ENCODE data around the gene GET4. TPM values are rescaled to one million over a fixed set of nuclear protein-coding genes. Genes with fewer than 3 reads are reported as not detected.
"Not testable (repeated sequence)": the region's sequence is repeated elsewhere in the genome, so short reads cannot be mapped to it uniquely, and the experiment has no call there.

GET4 gene
- polyA plus RNA-seq, 4 donors, result 21.3 to 68.0 (median 32.4) TPM

DNA sequence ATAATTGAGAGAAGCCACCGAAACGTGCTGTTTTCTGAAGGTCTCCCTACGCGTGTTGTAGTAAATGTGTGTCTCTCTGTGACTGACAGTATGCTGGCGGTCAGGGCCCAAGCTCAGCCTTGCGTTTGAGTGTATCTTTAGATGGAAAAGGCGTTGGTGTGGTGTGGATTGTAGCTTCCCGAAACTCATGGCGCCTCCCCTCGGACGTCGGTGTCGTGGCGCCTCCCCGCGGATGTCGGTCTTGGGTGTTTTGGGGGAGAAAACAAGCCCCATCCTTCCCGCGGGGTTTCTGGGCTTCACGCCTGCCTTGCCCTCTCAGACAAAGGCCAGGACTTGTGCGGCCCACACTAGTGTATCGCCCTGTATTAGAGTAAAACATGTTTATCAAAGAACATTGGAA is 31.3 kb upstream of the GET4 start:
- no peak for DNase-seq (ENCODE audit: low read depth in 4 of 4, low spot score in 3 of 4)

DNA sequence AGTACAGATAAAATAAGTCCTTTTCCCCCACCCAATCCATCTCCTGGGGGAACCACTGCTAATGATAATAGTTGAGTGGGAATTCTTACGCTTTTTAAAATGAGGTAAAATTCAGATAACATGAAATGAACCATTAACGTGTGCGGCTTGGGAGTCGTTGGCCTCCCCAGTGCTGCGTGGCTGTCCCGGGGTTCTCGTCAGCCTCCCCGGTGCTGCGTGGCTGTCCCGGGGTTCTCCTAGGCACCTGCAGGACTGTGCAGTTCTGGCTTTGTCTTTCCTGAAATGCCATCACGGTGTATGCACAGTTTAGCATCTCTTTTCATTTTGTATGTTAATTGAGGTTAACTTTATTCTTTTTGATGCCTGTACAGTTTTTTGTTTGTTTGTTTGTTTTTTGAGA is 30.6 kb upstream of the GET4 start:
- no peak for DNase-seq (ENCODE audit: low read depth in 4 of 4, low spot score in 3 of 4)

DNA sequence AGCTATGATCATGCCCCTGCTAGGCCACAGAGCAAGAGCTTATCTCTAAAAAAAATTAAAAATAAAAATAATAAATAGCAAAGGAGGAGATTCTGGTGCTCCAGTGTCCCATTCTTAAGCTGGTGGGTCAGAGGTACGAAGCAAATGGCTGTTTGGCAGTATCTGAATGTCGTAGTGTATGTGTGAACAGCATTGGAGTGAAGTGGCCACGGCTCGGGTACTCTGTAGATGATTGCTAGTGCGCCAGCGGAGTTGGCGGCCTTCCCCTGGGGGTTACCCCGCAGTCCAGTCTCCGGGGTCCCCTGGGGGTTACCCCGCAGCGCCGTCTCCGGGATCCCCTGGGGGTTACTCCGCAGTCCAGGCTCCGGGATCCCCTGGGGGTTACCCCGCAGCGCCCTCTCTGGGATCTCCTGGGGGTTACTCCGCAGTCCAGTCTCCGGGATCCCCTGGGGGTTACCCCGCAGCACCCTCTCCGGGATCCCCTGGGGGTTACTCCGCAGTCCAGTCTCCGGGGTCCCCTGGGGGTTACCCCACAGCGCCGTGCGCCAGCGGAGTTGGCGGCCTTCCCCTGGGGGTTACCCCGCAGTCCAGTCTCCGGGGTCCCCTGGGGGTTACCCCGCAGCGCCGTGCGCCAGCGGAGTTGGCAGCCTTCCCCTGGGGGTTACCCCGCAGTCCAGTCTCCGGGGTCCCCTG is 29.2 kb upstream of the GET4 start:
- DNase-seq (ENCODE audit: low read depth in 4 of 4, low spot score in 3 of 4), result not testable (repeated sequence)

DNA sequence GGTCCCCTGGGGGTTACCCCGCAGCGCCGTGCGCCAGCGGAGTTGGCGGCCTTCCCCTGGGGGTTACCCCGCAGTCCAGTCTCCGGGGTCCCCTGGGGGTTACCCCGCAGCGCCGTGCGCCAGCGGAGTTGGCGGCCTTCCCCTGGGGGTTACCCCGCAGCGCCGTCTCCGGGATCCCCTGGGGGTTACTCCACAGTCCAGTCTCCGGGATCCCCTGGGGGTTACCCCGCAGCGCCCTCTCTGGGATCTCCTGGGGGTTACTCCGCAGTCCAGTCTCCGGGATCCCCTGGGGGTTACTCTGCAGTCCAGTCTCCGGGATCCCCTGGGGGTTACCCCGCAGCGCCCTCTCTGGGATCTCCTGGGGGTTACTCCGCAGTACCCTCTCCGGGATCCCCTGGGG is 28.6 kb upstream of the GET4 start:
- not testable (repeated sequence) for DNase-seq (ENCODE audit: low read depth in 4 of 4, low spot score in 3 of 4)

DNA sequence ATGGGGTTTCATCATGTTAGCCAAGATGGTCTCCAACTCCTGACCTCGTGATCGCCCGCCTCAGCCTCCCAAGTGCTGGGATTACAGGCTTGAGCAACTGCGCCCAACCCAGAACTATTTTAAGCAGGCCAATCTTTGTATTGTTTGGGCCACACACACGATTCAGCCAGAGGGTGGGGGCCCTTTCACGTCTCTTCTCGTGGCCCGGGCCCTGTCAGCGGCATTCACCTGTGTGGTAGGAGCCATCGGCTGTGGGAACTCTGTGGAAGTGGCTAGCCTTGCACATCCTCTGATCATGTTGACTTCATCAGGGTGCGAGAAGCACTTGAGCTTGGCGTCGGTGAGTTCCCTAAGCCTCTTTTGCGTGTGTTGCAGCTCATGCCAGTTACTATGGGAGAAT is 27.2 kb upstream of the GET4 start:
- no peak for DNase-seq (ENCODE audit: low read depth in 4 of 4, low spot score in 3 of 4)

DNA sequence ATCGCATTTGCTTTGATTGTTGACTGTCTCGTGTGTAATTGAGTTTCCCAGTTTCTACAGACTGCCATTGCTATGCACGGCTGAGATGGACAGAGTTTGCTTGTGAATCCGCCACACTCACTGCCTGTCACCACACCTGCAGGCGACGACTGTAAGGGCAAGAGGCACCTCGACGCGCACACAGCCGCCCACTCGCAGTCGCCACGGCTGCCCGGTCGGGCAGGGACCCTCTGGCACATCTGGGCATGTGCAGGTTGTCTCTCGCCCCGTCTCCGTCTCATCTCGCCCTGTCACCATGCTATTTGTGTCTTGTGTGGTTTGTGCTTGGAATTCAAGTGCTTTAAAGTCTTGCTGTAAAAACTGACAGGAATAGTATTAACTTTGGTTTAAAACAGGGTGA is 26.6 kb upstream of the GET4 start:
- no peak for DNase-seq (ENCODE audit: low read depth in 4 of 4, low spot score in 3 of 4)

DNA sequence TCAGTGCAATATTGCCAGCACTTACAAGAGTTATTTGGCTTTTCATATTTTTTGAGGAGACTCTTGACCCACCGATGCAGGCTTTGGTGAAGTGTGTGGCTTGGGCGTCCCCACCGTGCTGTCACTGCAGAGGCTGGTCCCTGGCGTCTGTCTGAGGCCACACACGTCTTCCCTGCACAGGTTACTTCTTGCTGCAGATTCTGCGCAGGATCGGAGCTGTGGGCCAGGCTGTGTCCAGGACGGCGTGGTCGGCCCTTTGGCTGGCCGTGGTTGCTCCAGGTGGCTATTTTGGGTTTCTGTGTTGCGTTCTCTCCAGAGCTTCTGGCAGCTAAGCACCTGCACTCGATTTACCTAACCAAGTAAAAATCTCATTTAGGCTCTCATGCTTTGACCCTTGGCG is 25.1 kb upstream of the GET4 start:
- no peak for DNase-seq (ENCODE audit: low read depth in 4 of 4, low spot score in 3 of 4)

DNA sequence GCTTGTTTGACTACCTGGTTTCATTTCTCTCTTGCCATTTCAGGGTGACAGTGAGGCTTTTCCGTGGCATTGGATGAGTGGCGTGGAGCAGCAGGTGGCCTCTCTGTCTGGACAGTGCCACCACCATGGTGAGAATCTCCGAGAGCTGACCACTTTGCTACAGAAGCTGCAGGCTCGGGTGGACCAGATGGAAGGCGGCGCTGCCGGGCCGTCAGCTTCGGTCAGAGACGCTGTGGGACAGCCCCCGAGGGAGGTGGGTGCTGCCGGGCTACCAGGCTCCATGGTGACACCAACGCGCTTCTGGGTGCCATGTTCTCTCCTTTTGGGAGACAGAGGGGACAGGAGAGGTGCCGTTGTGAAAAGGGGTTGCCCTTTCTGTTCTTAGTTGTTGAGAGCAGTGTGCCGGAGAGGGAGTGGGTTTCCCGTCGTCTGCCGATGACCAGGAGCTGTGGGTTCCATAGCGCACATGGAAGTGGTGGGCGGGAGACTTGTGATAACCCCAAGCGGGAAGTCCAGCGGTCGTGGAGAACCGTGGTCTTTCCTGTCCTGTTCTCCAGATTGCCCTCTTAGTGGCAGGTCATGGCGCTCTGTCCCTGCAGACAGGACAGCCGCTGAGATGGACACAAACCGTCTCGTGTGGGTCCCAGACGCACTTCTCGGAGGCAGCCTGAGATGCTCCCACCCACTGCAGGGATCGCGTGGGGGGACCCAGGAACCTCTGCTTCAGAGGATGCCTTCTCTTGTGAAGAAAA is 22.8 kb upstream of the GET4 start:
- no peak for DNase-seq (ENCODE audit: low read depth in 4 of 4, low spot score in 3 of 4)

DNA sequence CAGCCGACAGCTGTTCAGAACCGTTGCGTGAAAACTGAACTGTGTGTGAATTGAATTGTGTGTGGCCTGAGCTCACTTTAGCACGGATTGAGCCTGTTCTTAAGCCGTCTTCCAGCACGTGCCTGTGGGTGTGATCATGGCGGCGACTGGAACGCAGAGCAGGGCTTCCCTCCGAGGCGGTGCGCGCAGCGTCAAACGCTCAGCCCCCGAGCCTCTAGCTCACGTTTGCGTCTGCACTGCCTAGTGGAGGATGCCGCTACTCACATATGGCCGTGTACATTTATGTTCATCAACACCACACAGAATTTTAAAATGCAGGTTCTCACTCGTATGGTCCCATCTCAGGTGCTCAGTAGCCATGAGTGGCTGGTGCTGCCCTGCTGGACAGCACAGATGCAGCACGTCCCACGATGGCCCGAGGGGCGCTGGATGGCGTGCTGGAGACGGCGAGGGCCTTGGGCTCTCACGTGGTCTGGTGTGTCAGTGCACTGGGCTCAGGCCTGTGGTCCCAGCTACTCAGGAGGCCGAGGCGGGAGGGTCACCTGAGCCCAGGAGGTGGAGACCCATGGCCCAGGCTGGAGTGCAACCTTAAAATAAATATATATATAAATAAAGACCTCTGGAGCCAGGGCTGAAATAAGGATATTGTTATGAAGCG is 22.1 kb upstream of the GET4 start:
- DNase-seq (ENCODE audit: low read depth in 4 of 4, low spot score in 3 of 4), result no peak

DNA sequence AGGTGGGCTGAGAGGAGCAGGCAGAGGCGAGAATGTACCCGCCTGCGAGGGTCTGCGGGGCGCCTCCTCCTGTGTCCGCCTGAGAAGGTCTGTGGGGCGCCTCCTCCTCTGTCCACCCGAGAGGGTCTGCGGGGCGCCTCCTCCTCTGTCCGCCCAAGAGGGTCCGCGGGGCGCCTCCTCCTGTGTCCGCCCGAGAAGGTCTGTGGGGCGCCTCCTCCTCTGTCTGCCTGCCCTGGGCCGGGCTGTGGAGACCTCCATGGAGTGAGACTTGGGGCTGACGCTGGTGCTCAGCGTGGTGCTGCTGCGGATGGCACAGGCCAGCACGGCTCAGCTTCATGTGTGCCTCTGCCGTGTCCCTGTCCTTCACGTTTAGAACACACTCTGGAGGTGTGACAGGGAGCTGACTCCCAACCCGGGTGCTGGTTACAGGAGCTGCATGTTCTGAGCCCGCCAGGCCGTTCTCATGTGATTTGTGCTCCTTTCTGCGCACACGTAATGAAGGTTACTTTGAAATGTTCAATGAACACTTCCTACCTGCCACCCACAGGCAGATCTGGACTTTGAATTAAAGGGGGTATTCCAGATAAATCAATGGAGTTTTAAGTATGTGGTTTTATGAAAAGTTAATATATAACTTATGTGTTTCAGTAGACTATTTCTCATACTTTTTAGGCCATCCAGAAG is 20.5 kb upstream of the GET4 start:
- DNase-seq (ENCODE audit: low read depth in 4 of 4, low spot score in 3 of 4), result no peak

DNA sequence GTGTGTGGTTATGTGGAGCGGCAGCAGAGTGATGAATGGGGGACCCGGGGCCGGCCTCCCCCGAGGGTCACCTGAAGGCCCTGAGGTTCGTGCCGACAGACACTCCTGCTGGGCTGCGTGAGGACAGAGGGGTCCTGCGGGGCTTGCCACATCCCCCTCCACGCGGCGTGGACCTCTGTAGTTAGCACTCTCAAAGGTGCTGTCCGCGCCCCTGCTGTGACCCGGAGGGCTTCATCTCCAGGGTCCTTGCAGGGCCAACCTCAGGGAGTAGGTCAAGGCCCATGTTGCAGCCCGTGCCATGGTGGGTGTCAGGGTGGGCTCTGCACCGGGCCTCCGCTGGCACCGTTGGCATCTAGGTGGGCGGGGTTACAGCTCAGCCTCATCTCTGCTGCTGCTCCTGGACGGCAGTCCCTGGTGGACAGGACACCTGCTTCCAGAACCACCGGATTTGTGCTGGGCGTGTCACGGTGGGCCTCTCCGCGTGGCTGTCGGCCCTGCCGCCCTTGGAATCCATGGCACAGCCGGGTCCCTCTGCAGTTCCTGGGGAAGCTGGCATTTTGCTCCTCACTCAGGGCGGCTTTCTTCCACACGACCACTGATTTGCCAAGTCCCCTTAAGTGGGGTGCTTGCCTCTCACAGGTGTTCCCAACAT is 19.8 kb upstream of the GET4 start:
- no peak for DNase-seq (ENCODE audit: low read depth in 4 of 4, low spot score in 3 of 4)

DNA sequence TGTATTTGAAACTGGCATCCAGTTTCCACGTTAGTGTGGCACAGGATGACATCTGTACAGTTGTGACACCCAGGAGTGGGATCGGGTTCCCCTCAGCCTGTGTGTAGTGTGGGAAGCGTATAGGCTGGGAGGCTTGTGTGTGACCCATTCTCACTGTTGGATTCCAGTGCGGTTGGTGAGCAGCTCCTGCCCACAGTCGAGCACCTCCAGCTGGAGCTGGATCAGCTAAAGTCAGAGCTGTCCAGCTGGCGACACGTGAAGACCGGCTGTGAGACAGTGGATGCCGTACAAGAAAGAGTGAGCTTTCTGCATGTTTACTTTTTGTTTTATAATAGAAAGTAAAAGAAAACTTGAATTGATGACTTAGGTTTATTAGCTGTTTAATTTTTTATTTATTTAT is 18.7 kb upstream of the GET4 start:
- DNase-seq (ENCODE audit: low read depth in 4 of 4, low spot score in 3 of 4), result no peak

DNA sequence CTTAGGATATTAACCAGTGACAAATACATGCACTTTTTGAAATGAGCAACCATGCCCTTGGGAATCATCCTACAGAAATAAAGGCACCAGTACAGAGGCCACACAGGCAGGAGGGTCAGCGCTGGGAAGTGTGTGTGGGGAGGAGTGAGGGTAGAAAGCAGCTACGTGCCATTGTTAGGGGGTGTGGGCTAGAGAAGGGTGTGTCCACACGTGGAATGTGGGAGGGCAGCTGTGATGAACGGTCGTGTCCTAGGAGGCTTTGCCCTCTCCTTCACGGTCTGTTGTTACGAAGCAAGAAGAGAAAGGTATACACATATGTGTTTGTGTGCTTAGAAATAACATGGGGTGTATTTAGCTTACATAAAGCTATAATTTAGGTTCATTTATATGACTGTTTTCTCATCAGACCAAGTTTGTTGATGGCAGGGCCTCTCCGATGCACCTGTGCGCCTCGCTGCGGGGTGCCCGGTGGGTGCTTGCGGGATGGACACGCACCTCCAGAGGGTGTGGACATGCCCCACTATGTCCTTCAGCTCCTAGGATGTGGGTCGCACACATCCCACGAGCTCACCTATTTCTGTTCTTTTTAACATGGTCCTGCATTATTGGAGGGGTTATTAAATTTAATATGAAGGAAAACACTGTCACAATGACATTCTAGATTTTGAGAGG is 16.9 kb upstream of the GET4 start:
- no peak for DNase-seq (ENCODE audit: low read depth in 4 of 4, low spot score in 3 of 4)

DNA sequence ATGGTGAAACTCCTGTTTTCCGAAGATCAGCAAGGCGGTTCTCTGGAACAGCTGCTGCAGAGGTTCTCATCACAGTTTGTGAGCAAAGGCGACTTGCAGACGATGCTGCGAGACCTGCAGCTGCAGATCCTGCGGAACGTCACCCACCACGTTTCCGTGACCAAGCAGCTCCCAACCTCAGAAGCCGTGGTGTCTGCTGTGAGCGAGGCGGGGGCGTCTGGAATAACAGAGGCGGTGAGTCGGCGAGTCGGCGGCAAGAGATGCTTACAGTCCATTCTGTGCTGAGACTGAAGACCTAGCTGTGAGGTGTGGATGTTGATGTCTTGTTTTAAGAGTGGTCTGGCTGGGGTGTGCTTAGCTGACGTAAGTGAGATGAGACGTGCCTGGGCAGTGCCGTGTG is 16.2 kb upstream of the GET4 start:
- DNase-seq (ENCODE audit: low read depth in 4 of 4, low spot score in 3 of 4), result no peak

DNA sequence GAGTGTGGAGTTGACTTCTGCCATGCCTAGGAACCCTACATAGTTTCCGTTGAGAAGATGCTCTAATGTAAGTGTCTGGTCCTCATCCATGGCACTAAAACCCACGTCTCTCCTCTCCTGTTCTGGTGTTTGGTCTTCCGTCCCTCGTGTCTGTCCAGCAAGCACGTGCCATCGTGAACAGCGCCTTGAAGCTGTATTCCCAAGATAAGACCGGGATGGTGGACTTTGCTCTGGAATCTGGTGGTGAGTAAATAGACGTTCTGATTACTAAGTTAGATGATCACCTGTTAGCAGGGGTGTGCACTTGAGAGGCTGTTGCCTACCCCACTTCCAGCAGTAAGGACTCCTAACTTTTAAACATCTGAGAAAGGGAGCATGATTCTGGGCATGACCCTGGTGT is 15.1 kb upstream of the GET4 start:
- DNase-seq (ENCODE audit: low read depth in 4 of 4, low spot score in 3 of 4), result no peak

DNA sequence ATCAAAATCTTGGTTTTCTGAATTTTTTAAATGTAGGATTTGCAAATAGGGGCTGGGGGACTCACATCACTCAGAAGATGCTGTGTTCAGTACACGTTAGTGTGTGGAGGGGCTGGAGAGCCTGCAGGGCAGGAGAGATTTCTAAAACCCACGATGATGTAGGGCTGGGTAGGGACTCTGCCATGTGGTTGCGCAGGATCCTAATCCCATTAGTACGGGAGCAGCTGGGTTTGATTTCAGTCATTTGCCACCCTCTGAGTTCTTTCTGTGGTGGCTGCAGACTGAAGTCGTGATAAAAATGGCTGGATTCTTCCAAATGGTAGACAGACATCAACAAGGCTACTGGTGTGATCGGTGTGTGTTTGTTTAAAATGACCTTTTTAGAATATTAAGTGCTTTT is 14.2 kb upstream of the GET4 start:
- DNase-seq (ENCODE audit: low read depth in 4 of 4, low spot score in 3 of 4), result no peak

DNA sequence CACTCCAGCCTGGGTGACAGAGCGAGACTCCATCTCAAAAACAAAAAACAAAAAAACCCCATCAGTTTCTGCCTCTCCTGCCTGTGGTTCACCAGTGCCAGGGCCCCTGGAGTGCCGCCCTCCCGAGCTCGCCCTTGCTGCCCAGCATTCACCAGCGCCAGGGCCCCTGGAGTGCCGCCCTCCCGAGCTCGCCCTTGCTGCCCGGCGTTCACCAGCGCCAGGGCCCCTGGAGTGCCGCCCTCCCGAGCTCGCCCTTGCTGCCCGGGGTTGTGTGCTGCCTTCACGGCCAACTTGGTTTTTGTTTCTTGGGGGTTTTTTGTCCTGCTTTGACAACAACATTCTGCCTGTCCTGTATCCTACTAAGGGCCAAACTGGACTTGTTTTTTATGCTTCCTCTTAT is 13.2 kb upstream of the GET4 start:
- DNase-seq (ENCODE audit: low read depth in 4 of 4, low spot score in 3 of 4), result no peak

DNA sequence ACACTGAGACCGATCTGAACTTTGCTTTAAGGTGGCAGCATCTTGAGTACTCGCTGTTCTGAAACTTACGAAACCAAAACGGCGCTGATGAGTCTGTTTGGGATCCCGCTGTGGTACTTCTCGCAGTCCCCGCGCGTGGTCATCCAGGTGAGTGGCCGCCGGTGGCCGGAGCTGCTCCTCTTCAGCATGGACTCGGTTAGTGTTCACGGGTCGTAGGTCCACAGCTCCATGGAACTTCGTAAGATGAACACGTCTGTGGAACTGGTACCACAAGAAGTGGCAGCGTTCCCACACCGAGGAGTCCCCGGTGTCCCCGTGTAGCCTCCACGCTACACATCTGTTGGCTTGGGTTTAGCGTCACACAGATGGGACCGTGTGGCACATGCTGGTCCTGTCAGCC is 10.4 kb upstream of the GET4 start:
- DNase-seq (ENCODE audit: low read depth in 4 of 4, low spot score in 3 of 4), result no peak

DNA sequence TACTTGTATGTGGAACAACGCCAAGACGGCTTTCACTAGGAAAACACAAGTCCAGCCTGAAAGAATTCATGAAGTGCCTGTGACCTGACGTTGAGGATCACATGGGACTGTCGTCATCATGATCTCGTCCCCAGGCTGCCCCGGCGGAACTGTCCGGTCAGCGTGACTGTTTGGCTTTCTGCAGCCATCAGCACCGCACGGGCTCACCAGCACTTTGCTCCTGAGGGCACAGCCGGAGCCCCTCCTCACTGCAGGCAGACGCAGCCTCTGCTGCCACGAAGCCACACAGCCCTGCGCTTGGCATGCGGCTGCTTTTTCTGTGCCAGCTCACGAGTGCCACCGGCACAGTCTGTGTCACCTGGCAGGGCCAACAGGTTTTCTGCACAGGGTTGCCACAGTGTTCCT is 9.4 kb upstream of the GET4 start:
- peak in 3 of 4 donors; percentile 26 to 48 (median 39) for DNase-seq (ENCODE audit: low read depth in 4 of 4, low spot score in 3 of 4)

DNA sequence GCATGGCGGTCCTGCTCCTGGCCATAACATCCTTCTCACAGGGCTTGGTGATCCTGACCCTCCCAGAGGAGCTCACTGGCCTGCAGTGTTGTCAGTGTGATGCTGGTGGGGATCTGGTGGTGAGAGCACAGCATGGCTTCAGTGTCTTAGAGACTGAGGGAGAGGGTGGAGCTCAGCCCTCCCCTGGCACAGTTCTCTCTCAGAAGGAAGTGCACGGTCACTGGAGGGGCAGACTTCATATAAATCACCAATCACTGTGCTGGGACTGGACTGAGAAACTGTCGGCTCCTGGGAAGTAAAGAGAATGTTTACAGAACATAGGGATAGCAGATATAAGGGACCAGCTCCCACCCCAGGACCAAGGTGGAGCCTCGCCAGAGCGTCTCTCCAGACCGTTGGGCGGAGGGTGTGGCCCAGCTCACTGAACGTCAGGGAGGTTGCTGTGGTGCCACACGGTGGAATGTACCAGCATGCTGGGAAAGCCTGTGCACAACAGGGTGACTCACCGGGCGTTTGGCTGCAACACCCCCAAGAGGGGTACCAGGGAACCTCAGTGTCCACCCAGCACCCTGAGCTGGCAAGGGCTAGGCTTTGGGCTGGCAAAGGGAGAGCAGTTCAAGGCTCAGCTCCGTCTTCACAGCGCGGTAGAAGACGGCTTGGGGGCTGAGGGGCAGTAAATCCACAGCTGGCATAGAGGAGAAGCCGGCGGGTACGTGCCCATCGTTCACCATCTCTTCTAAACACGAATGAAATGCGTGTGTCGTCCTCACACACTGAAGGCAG is 8.8 kb upstream of the GET4 start:
- DNase-seq (ENCODE audit: low read depth in 4 of 4, low spot score in 3 of 4), result no peak
